Bronchial epithelial cell (primary cell): ENCODE results near the gene KRT40. TPM values are rescaled to one million over a fixed set of nuclear protein-coding genes. Genes with fewer than 3 reads are reported as not detected.

Experiments used
- DNase-seq: peaks from one replicate; pipeline ENCODE4 v3.0.0-alpha.2; 2010; ENCODE audit warnings: low read depth
- FAIRE-seq: peaks from 2 replicates; lab custom pipeline; 2011; peaks lifted over from hg19 to GRCh38; lab: Jason Lieb, UNC
- H3K27me3 ChIP-seq: 2 replicates; pipeline ENCODE4 v1.5.1; 2011; ENCODE audit warnings: low read length; ENCODE audit not compliant: control insufficient read depth, insufficient read depth
- H3K36me3 ChIP-seq: 2 replicates; pipeline ENCODE4 v1.5.1; 2011; ENCODE audit warnings: low read length; ENCODE audit not compliant: control insufficient read depth, insufficient read depth
- H3K4me3 ChIP-seq: 2 replicates; pipeline ENCODE4 v1.5.1; 2011; ENCODE audit warnings: mild to moderate bottlenecking, low read depth, low read length, control low read depth
- CTCF ChIP-seq: IDR thresholded peaks from 2 replicates; pipeline ENCODE4 v1.5.1; 2011; ENCODE audit warnings: mild to moderate bottlenecking, moderate library complexity, low read length, control low read depth, inconsistent platforms; ENCODE audit not compliant: insufficient read depth, severe bottlenecking
- total RNA-seq: library from RNA; depleted of rRNA; stranded (reverse); fragments of >200 nt; gene quantifications from 2 replicates; pipeline ENCODE4 v1.2.1, GENCODE V29; 2014

Gene KRT40
- total RNA-seq, 1 donor from 2014 or later = not detected

DNA sequence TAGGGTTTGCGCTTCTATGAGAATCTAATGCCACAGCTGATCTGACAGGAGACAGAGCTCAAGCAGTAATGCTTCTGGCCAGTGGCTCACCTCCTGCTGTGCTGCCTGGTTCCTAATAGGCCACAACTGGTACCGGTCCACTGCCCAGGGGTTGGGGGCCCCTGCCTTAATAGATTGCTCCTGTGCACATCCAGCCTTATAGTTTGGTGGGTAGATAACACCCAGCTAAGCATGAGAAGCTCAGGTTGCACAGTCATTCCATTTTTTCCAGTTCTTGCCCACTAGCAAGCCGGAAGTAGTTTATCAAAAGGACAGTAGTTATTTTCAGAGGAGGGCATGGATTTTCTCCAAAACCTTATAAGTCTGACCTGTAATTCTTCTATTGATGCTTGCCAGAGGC is 35.3 kb upstream of the KRT40 start:
- no peak for DNase-seq
- no peak for TF ChIP-seq CTCF
- Histone ChIP-seq H3K27me3 (no peaks in the 10 kb centered on the region), H3K36me3 (no peaks in the 10 kb centered on the region), H3K4me3 (no peak overlapping the region)
- FAIRE-seq = no peak

DNA sequence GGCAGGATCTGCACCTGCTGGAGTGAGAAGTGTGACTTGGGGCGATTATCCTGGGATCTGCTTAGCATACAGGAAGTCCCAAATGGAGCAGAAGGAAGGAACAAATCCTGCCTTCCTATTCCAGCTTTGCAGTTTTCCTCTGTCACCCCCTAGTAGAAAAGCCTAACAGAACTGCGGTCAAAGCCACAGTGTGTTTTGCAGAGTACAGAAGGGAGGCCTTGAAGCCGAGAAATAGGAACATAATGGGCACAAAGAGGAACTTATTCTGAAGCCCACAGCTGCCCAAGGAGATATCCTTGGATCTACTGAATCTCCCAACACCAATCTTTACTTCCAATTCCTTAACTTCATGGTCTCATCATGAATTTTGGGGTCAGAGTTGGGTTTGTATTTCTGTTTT is 34.4 kb upstream of the KRT40 start:
- H3K36me3 ChIP-seq = no peaks in the 10 kb centered on the region
- H3K27me3 ChIP-seq = no peaks in the 10 kb centered on the region
- FAIRE-seq = no peak
- no peak for DNase-seq
- H3K4me3 ChIP-seq = no peak overlapping the region
- TF ChIP-seq CTCF = no peak

DNA sequence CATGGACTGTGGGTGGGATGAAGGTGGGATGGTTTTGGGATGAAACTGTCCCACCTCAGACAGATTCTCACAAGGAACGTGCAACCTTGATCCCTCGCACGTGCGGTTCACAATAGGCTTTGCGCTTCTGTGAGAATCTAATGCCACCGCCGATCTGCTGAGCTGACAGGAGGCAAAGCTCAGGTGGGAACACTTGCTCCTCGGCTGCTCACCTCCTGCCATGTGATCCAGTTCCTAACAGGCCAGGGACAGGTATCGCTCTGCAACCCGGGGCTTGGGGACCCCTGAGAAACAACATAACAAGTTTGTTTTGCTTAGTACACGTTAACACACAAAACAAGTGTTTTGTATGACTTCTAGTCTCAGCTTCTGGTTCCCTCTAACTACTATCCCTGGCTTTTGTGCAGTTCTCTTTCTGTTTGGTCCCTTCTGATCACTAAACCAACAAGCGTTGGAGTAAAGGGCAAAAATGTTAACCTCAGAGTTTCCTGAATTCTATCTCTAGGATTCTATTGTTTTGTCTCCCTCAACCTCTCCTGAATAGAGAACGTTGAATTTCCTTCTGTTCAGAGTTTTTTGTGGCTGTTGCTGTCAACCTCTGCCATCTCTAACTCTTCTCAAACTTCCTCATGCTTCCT is 32.6 kb upstream of the KRT40 start:
- peak; percentile 73 for FAIRE-seq
- no peak for TF ChIP-seq CTCF

DNA sequence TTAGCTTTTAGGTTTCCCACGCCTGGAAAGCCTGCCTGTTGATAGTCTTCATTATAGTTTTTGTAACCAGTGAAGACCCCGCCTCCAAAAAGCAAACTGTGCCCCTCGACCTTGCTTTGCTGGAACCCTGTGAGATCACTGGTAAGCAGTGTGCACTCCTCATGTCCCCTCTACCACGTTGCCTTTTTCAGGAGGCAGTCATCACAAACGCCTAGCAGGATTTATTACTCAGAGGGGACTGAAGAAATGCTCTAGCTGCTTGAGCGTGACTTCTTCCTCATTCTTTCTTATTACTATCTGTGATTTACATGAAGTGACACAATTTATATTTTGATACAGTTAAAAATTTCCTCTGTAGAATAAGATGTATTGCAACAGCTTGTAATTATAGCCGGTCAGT is 31.3 kb upstream of the KRT40 start:
- FAIRE-seq = no peak
- Histone ChIP-seq H3K27me3 (no peaks in the 10 kb centered on the region), H3K36me3 (no peaks in the 10 kb centered on the region), H3K4me3 (no peak overlapping the region)
- no peak for DNase-seq
- no peak for TF ChIP-seq CTCF

More for the DNA sequence above, 32.6 kb upstream of the KRT40 start:
- Histone ChIP-seq H3K4me3 (no peak overlapping the region), H3K36me3 (no peaks in the 10 kb centered on the region), H3K27me3 (no peaks in the 10 kb centered on the region)
- DNase-seq = no peak

DNA sequence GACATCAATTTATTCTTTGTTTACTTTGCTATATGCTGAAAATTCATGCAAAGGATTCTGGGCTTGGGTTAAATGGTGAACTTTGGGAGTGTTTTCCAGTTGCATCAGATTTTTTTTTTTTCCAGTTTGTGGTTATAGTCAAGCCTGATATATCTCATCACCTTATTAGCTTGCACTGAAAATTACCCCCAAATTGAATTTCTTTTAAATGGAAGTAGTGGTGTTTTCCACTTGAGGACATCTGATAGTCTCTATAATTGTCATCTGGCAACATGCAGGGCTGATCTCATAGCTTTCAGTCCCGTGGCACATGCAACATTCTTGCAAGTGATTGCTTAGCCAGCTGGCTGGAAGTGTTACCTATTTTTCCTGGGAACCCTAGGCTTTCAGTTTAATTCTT is 29.5 kb upstream of the KRT40 start:
- DNase-seq (no peak), FAIRE-seq (no peak)
- Histone ChIP-seq H3K4me3 (no peak overlapping the region), H3K27me3 (no peaks in the 10 kb centered on the region), H3K36me3 (no peaks in the 10 kb centered on the region)
- TF ChIP-seq CTCF = no peak

GRCh38 chr17:41013181-41013580 is 29.1 kb upstream of the KRT40 start:
- no peak overlapping the region for H3K4me3 ChIP-seq
- H3K27me3 ChIP-seq = no peaks in the 10 kb centered on the region
- H3K36me3 ChIP-seq = no peaks in the 10 kb centered on the region
- DNase-seq (peak; percentile 33), FAIRE-seq (no peak)
- TF ChIP-seq CTCF = no peak
